Type B pancreatic cell (in vitro differentiated cells): ENCODE results near the gene TM2D1. TPM values are rescaled to one million over a fixed set of nuclear protein-coding genes. Genes with fewer than 3 reads are reported as not detected.

Experiments used
- DNase-seq: peaks from one replicate; pipeline ENCODE4 v3.0.0; 2021; ENCODE audit warnings: mixed read lengths; ENCODE audit not compliant: unreplicated experiment; ENCODE audit errors: extremely low spot score
- H3K27ac Mint-ChIP-seq: 2 replicates; pipeline ENCODE4 v1.8.0; 2021; ENCODE audit warnings: mild to moderate bottlenecking, mixed read lengths
- H3K27me3 Mint-ChIP-seq: 2 replicates; pipeline ENCODE4 v1.8.0; 2021; ENCODE audit warnings: mixed read lengths
- H3K36me3 Mint-ChIP-seq: 2 replicates; pipeline ENCODE4 v1.8.0; 2021; ENCODE audit warnings: mixed read lengths
- H3K4me1 Mint-ChIP-seq: one replicate; pipeline ENCODE4 v1.8.0; 2021; ENCODE audit warnings: mixed read lengths; ENCODE audit not compliant: unreplicated experiment
- H3K4me3 Mint-ChIP-seq: 2 replicates; pipeline ENCODE4 v1.8.0; 2021; ENCODE audit warnings: mild to moderate bottlenecking, mixed read lengths
- H3K9me3 Mint-ChIP-seq: 2 replicates; pipeline ENCODE4 v1.8.0; 2021; ENCODE audit warnings: mixed read lengths
- CTCF ChIP-seq: fragments of 200-600 bp; sonication (generic); conservative IDR thresholded peaks from 2 replicates; pipeline ENCODE4 v1.5.0; 2021; ENCODE audit warnings: antibody characterized with exemption, mild to moderate bottlenecking
- total RNA-seq: library from RNA; stranded (reverse); gene quantifications from 2 replicates; pipeline ENCODE4 v1.2.1, GENCODE V29; 2021; ENCODE audit warnings: low replicate concordance

TM2D1 gene
- total RNA-seq, 1 donor from 2014 or later = 37.1 TPM

- peak overlapping the region; percentile 14 for H3K27ac Mint-ChIP-seq
- no peaks in the 10 kb centered on the region for H3K9me3 Mint-ChIP-seq
- no peaks in the 10 kb centered on the region for H3K27me3 Mint-ChIP-seq
- no peak for DNase-seq
- no peak for TF ChIP-seq CTCF
- peaks cover 12% of the 10 kb centered on the region for H3K4me1 Mint-ChIP-seq
- H3K4me3 Mint-ChIP-seq = no peak overlapping the region
- no peaks in the 10 kb centered on the region for H3K36me3 Mint-ChIP-seq
Observed at GRCh38 chr1:61753998-61754508, 29.1 kb upstream of the TM2D1 start.

- no peak for TF ChIP-seq CTCF
- DNase-seq = no peak
- Mint-ChIP-seq H3K36me3 (no peaks in the 10 kb centered on the region), H3K4me1 (peaks cover 8% of the 10 kb centered on the region), H3K27ac (no peak overlapping the region), H3K4me3 (no peak overlapping the region), H3K27me3 (no peaks in the 10 kb centered on the region), H3K9me3 (no peaks in the 10 kb centered on the region)
Observed at GRCh38 chr1:61752921-61753389, 28.0 kb upstream of the TM2D1 start.

GRCh38 chr1:61749574-61749973 is 24.6 kb upstream of the TM2D1 start:
- H3K27ac Mint-ChIP-seq = no peak overlapping the region
- no peak for TF ChIP-seq CTCF
- H3K9me3 Mint-ChIP-seq = no peaks in the 10 kb centered on the region
- H3K36me3 Mint-ChIP-seq = no peaks in the 10 kb centered on the region
- no peaks in the 10 kb centered on the region for H3K27me3 Mint-ChIP-seq
- DNase-seq = no peak
- no peak overlapping the region for H3K4me3 Mint-ChIP-seq
- peaks cover 22% of the 10 kb centered on the region for H3K4me1 Mint-ChIP-seq

GRCh38 chr1:61748566-61748965 is 23.6 kb upstream of the TM2D1 start:
- H3K27me3 Mint-ChIP-seq = no peaks in the 10 kb centered on the region
- no peak for DNase-seq
- H3K4me1 Mint-ChIP-seq = peaks cover 27% of the 10 kb centered on the region
- H3K36me3 Mint-ChIP-seq = no peaks in the 10 kb centered on the region
- no peak for TF ChIP-seq CTCF
- no peak overlapping the region for H3K4me3 Mint-ChIP-seq
- H3K27ac Mint-ChIP-seq = no peak overlapping the region
- H3K9me3 Mint-ChIP-seq = no peaks in the 10 kb centered on the region

GRCh38 chr1:61746813-61747212 is 21.9 kb upstream of the TM2D1 start:
- Mint-ChIP-seq H3K4me3 (peak overlapping the region; percentile 23), H3K4me1 (peaks cover 33% of the 10 kb centered on the region), H3K36me3 (no peaks in the 10 kb centered on the region), H3K9me3 (no peaks in the 10 kb centered on the region), H3K27ac (peak overlapping the region; percentile 29), H3K27me3 (no peaks in the 10 kb centered on the region)
- DNase-seq = no peak
- no peak for TF ChIP-seq CTCF
